Ishikawa (cell line): ENCODE data around the gene ACTG2.

Source experiments
- CEBPB ChIP-seq: IDR thresholded peaks from 2 replicates; pipeline ENCODE4 v1.6.1; 2012
- CREB1 ChIP-seq: IDR thresholded peaks from 2 replicates; pipeline ENCODE4 v1.6.1; 2012; ENCODE audit warnings: low read depth
- EGR1 ChIP-seq: IDR thresholded peaks from 2 replicates; pipeline ENCODE4 v1.6.1; 2012
- EP300 ChIP-seq: IDR thresholded peaks from 2 replicates; pipeline ENCODE4 v1.6.1; 2012; ENCODE audit warnings: borderline replicate concordance
- FOXM1 ChIP-seq: IDR thresholded peaks from 2 replicates; pipeline ENCODE4 v1.6.1; 2012; ENCODE audit warnings: low read depth, borderline replicate concordance
- NFIC ChIP-seq: IDR thresholded peaks from 2 replicates; pipeline ENCODE4 v1.6.1; 2012
- RAD21 ChIP-seq: IDR thresholded peaks from 2 replicates; pipeline ENCODE4 v1.6.1; 2012; ENCODE audit warnings: low read depth
- TAF1 ChIP-seq: IDR thresholded peaks from 2 replicates; pipeline ENCODE4 v1.6.1; 2012; ENCODE audit warnings: low read depth, mild to moderate bottlenecking
- TCF12 ChIP-seq: IDR thresholded peaks from 2 replicates; pipeline ENCODE4 v1.6.1; 2012; ENCODE audit warnings: low read depth
- TEAD4 ChIP-seq: IDR thresholded peaks from 2 replicates; pipeline ENCODE4 v1.6.1; 2012
- YY1 ChIP-seq: IDR thresholded peaks from 2 replicates; pipeline ENCODE4 v1.6.1; 2012; ENCODE audit warnings: low read depth
- ZBTB7A ChIP-seq: IDR thresholded peaks from 2 replicates; pipeline ENCODE4 v1.6.1; 2012; ENCODE audit warnings: low read depth
- TF ChIP-seq, protein P1 (sequence below): IDR thresholded peaks from 2 replicates; pipeline ENCODE4 v1.6.1; 2012; ENCODE audit warnings: low read depth, mild to moderate bottlenecking
- TF ChIP-seq, protein P2 (sequence below): IDR thresholded peaks from 2 replicates; pipeline ENCODE4 v1.6.1; 2012
- TF ChIP-seq, protein P3 (sequence below): IDR thresholded peaks from 2 replicates; pipeline ENCODE4 v1.6.1; 2012

Gene ACTG2

DNA sequence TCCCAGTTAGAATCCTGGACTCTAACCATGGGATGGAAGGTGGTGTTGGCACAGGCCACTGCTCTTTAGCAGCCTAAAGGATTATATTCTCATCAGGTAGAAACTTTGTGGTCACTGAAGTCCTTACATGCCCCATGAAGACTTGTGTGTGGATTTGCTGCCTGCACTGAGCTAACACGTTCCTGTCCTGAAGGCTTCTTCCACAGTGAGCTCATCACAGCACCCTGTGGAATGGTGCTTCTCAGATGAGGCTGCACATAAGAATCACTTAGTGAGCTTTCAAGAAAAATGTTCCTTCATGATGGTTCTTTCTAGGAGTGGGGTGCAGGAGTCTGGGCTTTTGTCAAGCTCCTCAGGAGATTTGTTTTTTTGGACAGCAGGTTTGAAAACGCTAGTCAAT lies 37.3 kb upstream of the ACTG2 start:
- TF ChIP-seq TAF1 (no peak), ZBTB7A (no peak), EP300 (no peak)
- TF ChIP-seq, protein P1, sequence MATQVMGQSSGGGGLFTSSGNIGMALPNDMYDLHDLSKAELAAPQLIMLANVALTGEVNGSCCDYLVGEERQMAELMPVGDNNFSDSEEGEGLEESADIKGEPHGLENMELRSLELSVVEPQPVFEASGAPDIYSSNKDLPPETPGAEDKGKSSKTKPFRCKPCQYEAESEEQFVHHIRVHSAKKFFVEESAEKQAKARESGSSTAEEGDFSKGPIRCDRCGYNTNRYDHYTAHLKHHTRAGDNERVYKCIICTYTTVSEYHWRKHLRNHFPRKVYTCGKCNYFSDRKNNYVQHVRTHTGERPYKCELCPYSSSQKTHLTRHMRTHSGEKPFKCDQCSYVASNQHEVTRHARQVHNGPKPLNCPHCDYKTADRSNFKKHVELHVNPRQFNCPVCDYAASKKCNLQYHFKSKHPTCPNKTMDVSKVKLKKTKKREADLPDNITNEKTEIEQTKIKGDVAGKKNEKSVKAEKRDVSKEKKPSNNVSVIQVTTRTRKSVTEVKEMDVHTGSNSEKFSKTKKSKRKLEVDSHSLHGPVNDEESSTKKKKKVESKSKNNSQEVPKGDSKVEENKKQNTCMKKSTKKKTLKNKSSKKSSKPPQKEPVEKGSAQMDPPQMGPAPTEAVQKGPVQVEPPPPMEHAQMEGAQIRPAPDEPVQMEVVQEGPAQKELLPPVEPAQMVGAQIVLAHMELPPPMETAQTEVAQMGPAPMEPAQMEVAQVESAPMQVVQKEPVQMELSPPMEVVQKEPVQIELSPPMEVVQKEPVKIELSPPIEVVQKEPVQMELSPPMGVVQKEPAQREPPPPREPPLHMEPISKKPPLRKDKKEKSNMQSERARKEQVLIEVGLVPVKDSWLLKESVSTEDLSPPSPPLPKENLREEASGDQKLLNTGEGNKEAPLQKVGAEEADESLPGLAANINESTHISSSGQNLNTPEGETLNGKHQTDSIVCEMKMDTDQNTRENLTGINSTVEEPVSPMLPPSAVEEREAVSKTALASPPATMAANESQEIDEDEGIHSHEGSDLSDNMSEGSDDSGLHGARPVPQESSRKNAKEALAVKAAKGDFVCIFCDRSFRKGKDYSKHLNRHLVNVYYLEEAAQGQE: no peak

DNA sequence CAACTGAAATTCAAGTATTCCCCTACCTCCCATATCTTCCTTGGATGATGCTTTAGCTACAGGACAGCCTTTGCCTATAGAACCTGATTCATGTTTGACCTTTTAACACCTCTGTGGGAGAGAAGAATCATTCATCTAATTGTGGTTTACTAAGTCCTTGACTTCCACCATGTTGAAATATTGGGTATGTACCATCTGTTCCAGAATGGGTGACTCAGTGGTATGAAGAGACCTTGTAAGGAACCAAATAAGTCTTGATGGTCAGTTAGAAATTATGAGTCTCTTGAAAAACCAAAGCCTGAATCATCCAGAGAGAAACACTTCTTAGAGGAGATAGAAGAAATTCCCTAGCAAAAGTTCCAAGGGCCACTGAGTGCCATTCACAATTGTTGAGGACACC lies 36.6 kb upstream of the ACTG2 start:
- TF ChIP-seq NFIC (no peak), YY1 (no peak), EGR1 (no peak), TEAD4 (no peak), FOXM1 (no peak)
- TF ChIP-seq, protein P2, sequence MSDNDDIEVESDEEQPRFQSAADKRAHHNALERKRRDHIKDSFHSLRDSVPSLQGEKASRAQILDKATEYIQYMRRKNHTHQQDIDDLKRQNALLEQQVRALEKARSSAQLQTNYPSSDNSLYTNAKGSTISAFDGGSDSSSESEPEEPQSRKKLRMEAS: no peak

GRCh38 chr2:73859721-73860586 lies 32.9 kb upstream of the ACTG2 start:
- no peak for TF ChIP-seq TAF1
- no peak for TF ChIP-seq FOXM1
- TF ChIP-seq NFIC: no peak
- no peak for TF ChIP-seq RAD21
- no peak for TF ChIP-seq YY1
- no peak for TF ChIP-seq EP300
- TF ChIP-seq TEAD4: no peak
- TF ChIP-seq, protein P1: no peak
- TF ChIP-seq ZBTB7A: no peak

DNA sequence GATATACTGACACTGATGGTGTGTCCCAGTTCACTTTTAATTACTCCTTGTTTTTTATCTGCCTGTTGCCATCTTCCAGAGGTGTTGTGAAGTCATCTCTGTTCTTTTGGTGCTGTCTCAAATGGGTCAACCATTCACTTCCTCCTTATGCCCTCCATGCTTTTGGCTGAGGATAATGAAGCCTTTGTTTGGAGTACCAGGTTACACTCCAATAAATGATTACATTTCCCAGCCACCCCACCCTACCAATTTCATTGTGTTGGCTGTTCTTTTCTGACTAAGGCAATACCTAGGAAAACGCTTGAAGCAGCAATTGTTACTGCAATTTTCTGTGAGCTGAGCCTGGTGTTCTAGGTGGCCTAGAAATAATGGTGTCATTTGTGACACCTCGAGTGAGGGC lies 29.8 kb upstream of the ACTG2 start:
- TF ChIP-seq, protein P3, sequence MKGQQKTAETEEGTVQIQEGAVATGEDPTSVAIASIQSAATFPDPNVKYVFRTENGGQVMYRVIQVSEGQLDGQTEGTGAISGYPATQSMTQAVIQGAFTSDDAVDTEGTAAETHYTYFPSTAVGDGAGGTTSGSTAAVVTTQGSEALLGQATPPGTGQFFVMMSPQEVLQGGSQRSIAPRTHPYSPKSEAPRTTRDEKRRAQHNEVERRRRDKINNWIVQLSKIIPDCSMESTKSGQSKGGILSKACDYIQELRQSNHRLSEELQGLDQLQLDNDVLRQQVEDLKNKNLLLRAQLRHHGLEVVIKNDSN: no peak
- TF ChIP-seq, protein P2: no peak
- TF ChIP-seq TAF1 (no peak), TCF12 (no peak), FOXM1 (no peak), ZBTB7A (no peak), CREB1 (no peak), YY1 (no peak), CEBPB (no peak), TEAD4 (no peak), EP300 (no peak)
- TF ChIP-seq, protein P1: no peak

DNA sequence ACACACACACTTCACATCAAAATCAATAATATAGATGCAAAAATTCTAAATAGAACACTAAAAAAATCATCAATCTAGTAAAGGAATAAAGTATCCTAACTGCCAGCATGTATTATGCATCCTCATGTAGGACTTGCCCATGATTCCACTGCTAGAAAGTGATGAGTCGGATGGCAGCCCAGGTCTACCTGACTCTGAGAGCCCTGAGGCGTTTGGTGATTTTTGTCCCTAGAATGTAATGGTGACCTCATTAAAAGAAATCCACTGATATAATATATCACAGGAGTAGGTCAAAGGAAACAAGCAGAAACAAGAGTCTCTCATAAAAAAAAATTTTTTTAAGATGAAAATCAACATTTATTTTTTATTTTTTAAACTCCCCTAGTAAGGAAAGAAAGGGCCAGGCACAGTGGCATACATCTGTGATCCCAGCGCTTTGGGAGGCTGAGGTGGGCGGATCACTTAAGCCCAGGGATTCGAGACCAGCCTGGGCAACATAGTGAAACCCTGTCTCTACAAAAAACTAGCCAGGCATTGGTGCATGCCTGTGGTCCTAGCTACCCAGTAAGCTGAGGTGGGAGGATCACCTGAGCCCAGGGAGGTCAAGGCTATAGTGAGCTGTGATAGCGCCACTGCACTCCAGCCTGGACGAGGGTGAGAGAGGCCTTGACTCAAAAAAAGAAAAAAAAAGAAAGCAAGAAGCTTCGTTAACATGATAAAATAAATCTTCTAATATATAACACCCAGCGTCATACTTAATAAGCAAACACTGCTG lies 24.4 kb upstream of the ACTG2 start:
- TF ChIP-seq, protein P3: no peak
- no peak for TF ChIP-seq TAF1
- TF ChIP-seq EGR1: no peak
- no peak for TF ChIP-seq RAD21
- TF ChIP-seq TCF12: no peak
- no peak for TF ChIP-seq CREB1
- no peak for TF ChIP-seq YY1
- TF ChIP-seq FOXM1: no peak
- no peak for TF ChIP-seq CEBPB
- TF ChIP-seq NFIC: no peak
- no peak for TF ChIP-seq EP300
- TF ChIP-seq, protein P2: no peak
- TF ChIP-seq ZBTB7A: no peak
- TF ChIP-seq, protein P1: no peak
- TF ChIP-seq TEAD4: no peak
